OCI-LY3 (cell line): ENCODE data around the gene PRPSAP1.

Source experiments
- H2AFZ ChIP-seq: fragments of 200-600, 300-600 bp; shearing (Covaris generic); 2 replicates; pipeline ENCODE4 v1.6.0; 2014; ENCODE audit warnings: antibody characterized with exemption, low read depth, low read length
- H3K27ac ChIP-seq: fragments of 200-600, 300-600 bp; sonication (generic); 2 replicates; pipeline ENCODE4 v1.5.1; 2014; ENCODE audit warnings: mild to moderate bottlenecking, low read length, moderate library complexity, mixed read lengths
- H3K27me3 ChIP-seq: fragments of 200-600, 300-600 bp; sonication (generic); 2 replicates; pipeline ENCODE4 v1.6.1; 2014; ENCODE audit warnings: low read depth, low read length, mixed read lengths
- H3K36me3 ChIP-seq: fragments of 200-600, 300-600 bp; sonication (generic); replicated peaks from 2 replicates; pipeline ENCODE3; 2014; ENCODE audit warnings: low read depth, low read length, mixed read lengths
- H3K4me1 ChIP-seq: fragments of 300-600, 200-600 bp; sonication (generic); 2 replicates; pipeline ENCODE4 v1.6.1; 2014; ENCODE audit warnings: low read length, mixed read lengths
- H3K4me2 ChIP-seq: fragments of 200-600, 300-600 bp; sonication (generic); 2 replicates; pipeline ENCODE4 v1.6.1; 2014; ENCODE audit warnings: low read length, mixed read lengths
- H3K4me3 ChIP-seq: fragments of 300-600, 200-600 bp; sonication (generic); 2 replicates; pipeline ENCODE4 v1.5.1; 2014; ENCODE audit warnings: antibody characterized with exemption, mild to moderate bottlenecking, low read length, moderate library complexity
- H3K79me2 ChIP-seq: fragments of 300-600, 200-600 bp; shearing (Covaris generic); 2 replicates; pipeline ENCODE4 v1.6.1; 2014; ENCODE audit warnings: mild to moderate bottlenecking, low read length, mixed read lengths
- H3K9ac ChIP-seq: fragments of 300-600, 200-600 bp; shearing (Covaris generic); 2 replicates; pipeline ENCODE4 v1.6.0; 2014; ENCODE audit warnings: mild to moderate bottlenecking, low read length, moderate library complexity
- H3K9me3 ChIP-seq: fragments of 200-600, 300-600 bp; shearing (Covaris generic); 2 replicates; pipeline ENCODE4 v1.6.1; 2014; ENCODE audit warnings: low read length, mixed read lengths; ENCODE audit not compliant: insufficient read depth
- H4K20me1 ChIP-seq: fragments of 200-600, 300-600 bp; sonication (generic); 2 replicates; pipeline ENCODE4 v1.6.1; 2016; ENCODE audit warnings: low read length, mixed read lengths; ENCODE audit not compliant: insufficient read depth
- EZH2phosphoT487 ChIP-seq: fragments of 200-600 bp; shearing (Covaris generic); IDR thresholded peaks from 2 replicates; pipeline ENCODE4 v1.6.1; 2018; ENCODE audit warnings: antibody characterized with exemption, mixed run types, low read depth
- TF ChIP-seq, protein P1 (sequence below): fragments of 200-600, 300-600 bp; sonication (generic); IDR thresholded peaks from 2 replicates; pipeline ENCODE4 v1.5.1; 2014; ENCODE audit warnings: antibody characterized with exemption, low read length, low read depth

PRPSAP1 gene

DNA sequence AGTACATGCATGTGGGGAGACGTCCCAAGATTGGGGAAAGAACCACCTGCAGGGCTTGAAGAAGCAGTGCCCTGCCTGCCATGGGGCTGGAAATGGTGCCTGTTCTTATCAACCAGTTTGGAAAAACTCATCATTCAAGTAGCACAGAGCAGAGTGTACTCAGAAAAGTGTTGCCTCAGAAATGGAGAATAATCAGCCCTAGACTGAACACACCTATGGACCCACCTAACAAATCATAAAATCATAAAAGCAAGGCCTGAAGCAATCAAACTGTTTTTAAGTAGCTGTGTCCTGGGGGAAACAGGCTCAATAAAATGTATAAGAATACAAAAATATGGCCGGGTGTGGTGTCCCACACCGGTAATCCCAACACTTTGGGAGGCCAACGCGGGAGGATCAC, 56.8 kb downstream of the PRPSAP1 start:
- TF ChIP-seq, protein P1, sequence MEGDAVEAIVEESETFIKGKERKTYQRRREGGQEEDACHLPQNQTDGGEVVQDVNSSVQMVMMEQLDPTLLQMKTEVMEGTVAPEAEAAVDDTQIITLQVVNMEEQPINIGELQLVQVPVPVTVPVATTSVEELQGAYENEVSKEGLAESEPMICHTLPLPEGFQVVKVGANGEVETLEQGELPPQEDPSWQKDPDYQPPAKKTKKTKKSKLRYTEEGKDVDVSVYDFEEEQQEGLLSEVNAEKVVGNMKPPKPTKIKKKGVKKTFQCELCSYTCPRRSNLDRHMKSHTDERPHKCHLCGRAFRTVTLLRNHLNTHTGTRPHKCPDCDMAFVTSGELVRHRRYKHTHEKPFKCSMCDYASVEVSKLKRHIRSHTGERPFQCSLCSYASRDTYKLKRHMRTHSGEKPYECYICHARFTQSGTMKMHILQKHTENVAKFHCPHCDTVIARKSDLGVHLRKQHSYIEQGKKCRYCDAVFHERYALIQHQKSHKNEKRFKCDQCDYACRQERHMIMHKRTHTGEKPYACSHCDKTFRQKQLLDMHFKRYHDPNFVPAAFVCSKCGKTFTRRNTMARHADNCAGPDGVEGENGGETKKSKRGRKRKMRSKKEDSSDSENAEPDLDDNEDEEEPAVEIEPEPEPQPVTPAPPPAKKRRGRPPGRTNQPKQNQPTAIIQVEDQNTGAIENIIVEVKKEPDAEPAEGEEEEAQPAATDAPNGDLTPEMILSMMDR: no peak
- H2AFZ ChIP-seq: no peak overlapping the region
- no peaks in the 10 kb centered on the region for H3K9me3 ChIP-seq
- H3K36me3 ChIP-seq: no peaks in the 10 kb centered on the region
- no peak overlapping the region for H3K4me3 ChIP-seq
- H3K4me2 ChIP-seq: no peak overlapping the region
- no peaks in the 10 kb centered on the region for H3K27me3 ChIP-seq
- no peak overlapping the region for H3K9ac ChIP-seq
- no peaks in the 10 kb centered on the region for H4K20me1 ChIP-seq
- H3K4me1 ChIP-seq: no peaks in the 10 kb centered on the region
- no peak overlapping the region for H3K27ac ChIP-seq
- H3K79me2 ChIP-seq: no peaks in the 10 kb centered on the region

DNA sequence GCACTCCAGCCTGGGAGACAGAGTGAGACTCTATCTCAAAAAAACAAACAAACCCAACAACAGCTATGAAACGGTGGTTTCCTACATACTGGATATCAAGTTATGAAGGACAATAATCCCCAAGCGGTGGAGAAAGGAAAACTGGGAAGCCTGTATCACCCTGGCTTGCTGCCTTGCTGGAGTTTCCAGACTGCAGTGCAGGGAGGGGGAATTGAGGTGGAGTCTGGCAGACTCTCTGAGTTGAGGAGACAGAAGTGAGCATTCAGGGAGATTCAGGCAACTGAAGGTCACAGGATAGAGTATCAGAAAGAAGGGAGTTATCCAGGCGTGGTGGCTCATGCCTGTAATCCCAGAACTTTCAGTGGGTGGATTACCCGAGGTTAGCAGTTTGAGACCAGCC, 57.5 kb downstream of the PRPSAP1 start:
- Histone ChIP-seq H3K4me3 (no peak overlapping the region), H3K27me3 (no peaks in the 10 kb centered on the region), H3K4me1 (no peaks in the 10 kb centered on the region), H3K36me3 (no peaks in the 10 kb centered on the region), H3K4me2 (no peak overlapping the region), H3K9ac (no peak overlapping the region), H3K9me3 (no peaks in the 10 kb centered on the region), H2AFZ (no peak overlapping the region), H3K27ac (no peak overlapping the region), H4K20me1 (no peaks in the 10 kb centered on the region), H3K79me2 (no peaks in the 10 kb centered on the region)
- TF ChIP-seq, protein P1: no peak
- TF ChIP-seq EZH2phosphoT487: no peak

DNA sequence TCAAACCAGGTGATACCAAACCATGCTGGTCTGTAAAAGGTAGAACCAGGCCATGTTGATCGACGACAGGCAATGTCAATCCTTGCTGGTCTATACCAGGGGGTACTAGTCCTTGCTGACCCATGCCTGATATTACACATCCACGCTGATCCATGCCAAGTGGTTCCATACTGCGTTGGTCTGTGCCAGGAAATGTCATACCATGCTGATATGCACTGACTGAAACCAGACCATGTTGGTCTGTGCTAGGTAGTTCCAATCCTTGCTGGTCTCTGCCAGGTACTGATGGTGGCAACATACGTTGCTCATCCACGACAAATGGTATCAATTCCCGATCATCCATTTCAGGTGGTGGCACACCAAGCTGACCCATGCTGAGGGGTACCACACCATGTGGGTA, 60.6 kb downstream of the PRPSAP1 start:
- Histone ChIP-seq H3K4me3 (no peak overlapping the region), H3K36me3 (no peaks in the 10 kb centered on the region), H3K27ac (no peak overlapping the region), H3K79me2 (no peaks in the 10 kb centered on the region), H3K27me3 (no peaks in the 10 kb centered on the region), H3K9ac (no peak overlapping the region), H3K4me2 (no peak overlapping the region), H4K20me1 (no peaks in the 10 kb centered on the region), H3K9me3 (no peaks in the 10 kb centered on the region), H3K4me1 (no peaks in the 10 kb centered on the region), H2AFZ (no peak overlapping the region)
- TF ChIP-seq, protein P1: no peak
- TF ChIP-seq EZH2phosphoT487: no peak

DNA sequence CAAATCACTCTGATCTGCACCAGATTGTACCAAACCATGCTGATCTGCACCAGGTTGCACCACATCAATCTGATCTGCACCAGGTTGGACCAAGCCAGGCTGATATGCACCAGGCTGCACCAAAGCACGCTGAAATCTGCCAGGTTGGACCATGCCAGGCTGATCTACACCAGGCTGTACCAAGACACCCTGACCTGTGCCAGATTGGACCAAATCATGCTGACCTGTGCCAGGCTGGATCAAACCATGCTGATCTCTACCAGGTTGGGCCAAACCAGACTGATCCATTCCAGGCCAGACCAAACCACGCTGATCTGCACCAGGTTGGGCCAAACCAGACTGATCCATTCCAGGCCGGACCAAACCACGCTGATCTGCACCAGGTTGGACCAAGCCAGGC, 61.1 kb downstream of the PRPSAP1 start:
- TF ChIP-seq EZH2phosphoT487: no peak
- TF ChIP-seq, protein P1: no peak

More for the DNA sequence above, 61.1 kb downstream of the PRPSAP1 start:
- Histone ChIP-seq H3K4me2 (no peak overlapping the region), H3K9me3 (no peaks in the 10 kb centered on the region), H3K36me3 (no peaks in the 10 kb centered on the region), H4K20me1 (no peaks in the 10 kb centered on the region), H3K27me3 (no peaks in the 10 kb centered on the region), H3K9ac (no peak overlapping the region), H2AFZ (no peak overlapping the region), H3K4me3 (no peak overlapping the region), H3K27ac (no peak overlapping the region), H3K4me1 (no peaks in the 10 kb centered on the region), H3K79me2 (no peaks in the 10 kb centered on the region)
